HG02870 (cell line): ENCODE results near the gene TUBB2B.

Source experiments
- ATAC-seq: cut with Tn5 transposase; IDR thresholded peaks from one replicate; pipeline ENCODE4 v1.9.1; 2021; ENCODE audit warnings: mild to moderate bottlenecking, moderate library complexity; ENCODE audit not compliant: unreplicated experiment

The TUBB2B gene

DNA sequence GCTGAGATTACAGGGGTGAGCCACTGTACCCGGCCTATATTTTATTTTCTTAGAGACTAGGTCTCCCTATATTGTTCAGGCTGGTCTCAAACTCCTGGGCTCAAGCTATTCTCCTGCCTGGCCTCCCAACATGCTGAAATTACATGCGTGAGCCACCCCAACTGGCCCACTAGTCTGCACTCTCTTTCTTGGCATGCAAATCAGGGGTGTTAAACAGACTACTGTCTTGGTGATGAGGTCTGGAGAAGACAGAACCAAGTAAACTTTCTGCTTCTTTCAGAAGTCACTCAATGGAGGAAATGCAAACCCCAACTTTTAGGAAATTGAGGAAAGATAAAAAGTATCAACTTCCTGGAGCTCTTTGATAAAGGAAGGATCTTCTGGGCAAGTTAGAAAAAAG lies 8.0 kb upstream of the TUBB2B start:
- ATAC-seq, result no peak

DNA sequence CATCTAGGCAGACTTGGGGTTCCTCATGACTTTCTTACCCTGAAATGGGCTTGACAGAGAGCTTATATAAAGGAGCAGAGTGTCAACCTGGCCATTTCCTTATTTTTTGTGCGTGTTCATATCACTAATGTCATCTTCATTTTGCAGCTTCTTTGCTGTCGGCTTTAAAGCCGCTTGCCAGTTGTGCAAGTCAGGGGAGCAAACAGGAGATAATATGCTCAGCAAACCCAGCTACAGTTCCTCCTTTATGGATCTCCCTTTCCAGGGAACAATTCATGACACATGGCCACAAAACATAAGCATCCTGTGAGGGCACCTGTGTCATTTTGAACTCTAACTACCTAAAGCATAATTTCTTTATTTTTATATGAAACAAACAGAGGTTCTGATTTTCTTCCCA lies 6.5 kb upstream of the TUBB2B start:
- ATAC-seq, result no peak

DNA sequence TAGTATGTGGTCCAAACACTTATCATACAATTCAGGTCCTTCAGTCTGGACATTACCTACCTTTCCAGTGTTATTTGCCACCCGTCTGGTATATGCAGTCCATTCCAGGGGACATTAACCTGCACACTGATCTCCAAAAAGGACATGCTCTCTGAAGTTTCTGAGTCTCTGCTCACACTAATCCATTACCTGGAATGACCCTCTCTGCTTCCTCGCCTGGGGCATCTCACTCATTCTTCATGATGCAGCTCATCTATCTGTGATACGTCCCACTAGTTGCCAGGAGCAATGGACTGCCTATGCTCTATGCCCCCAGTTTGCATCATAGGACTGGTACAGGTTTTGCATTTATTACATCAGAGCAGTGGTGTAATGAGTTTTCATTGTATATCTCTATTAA lies 5.9 kb upstream of the TUBB2B start:
- no peak for ATAC-seq

DNA sequence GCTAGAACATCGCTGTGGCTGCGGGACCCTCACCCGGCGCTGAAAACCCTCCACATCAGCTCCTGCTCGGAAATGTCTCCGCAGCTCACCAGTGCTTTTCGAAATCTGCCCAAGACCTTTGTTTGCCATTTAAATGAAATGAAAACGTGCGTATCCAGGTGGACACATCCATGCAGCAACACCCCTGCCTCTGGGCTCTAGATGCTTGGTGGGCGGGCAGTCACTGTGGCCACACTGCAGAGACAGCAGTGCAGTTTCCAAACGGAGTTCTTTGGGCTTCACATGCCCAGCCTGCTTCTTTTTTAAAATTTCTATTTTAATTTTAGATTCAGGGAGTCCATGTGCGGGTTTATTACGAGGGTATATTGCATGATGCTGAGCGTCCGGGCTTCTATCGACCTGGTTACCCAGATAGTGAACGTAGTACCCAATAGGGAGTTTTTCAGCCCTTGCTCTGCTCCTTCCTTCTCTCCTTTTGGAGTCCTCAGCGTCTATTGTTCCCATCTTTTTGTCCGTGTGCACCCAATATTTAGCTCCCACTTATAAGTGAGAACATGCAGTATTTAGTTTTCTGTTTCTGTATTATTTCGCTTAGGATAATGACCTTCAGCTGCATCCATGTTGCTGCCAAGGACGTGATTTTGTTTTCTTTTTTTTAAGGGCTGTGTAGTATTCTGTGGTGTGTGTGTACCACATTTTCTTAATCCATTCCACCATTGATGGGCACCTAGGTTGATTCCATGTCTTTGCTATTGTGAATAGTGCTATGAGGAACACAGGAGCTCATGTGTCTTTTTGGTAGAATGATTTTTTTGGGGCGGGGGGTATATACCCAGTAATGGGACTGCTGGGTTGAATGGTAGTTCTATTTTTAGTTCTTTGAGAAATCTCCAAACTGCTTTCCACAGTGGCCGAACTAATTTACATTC lies 4.8 kb upstream of the TUBB2B start:
- no peak for ATAC-seq

DNA sequence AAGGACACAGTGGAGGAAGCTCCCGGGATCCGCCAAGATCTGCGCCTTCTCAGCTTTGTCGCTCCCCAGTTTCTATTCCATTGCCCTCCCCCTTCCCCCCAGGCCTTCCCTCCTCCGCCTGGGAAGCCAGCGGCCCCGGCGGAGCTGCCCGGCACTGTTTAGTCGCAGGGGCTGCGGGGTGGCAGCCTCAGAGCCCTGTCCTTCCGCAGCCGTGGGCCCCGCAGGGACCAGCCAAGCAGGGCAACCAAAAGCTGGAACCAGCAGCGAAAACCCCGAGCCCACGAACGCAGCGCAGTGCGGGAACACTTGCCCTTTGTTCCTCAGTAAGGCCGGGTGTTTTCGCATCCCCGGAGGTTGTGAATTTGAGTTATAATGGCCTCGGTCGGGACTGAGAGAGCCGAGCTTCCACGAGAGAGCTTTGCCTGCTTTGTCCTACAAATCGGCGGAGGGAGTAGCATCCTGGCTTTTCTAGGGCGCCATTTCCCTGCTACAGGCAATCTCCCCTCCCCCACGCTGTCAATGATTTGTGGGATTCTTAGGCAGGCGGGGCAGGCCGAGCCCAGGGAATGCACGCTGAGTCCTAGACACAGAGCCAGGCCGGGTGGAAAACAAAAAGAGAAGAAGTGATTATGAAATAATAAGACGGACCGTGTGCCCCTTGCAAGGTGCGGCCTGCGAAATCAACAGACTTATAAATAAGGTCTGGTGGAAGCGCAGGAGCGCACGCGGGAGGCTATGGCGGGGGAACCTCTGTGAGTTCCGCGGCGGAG lies 4.0 kb upstream of the TUBB2B start:
- ATAC-seq, result no peak

DNA sequence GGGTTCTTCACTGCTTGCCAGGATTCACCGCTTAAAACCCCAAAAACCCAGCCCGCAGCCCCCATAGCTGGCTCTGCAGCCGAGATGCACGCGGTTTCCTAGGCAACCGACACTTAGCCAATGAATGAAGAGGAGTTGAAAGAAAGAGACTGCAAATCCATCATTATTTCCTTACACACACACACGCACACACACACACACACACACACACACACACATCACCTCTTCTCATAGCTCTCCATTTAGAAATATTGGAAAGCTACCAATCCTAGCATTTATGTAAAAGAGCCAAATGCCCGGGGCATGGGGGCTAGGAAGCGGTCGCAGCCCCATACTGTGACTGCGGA lies 3.4 kb upstream of the TUBB2B start:
- ATAC-seq, result no peak

DNA sequence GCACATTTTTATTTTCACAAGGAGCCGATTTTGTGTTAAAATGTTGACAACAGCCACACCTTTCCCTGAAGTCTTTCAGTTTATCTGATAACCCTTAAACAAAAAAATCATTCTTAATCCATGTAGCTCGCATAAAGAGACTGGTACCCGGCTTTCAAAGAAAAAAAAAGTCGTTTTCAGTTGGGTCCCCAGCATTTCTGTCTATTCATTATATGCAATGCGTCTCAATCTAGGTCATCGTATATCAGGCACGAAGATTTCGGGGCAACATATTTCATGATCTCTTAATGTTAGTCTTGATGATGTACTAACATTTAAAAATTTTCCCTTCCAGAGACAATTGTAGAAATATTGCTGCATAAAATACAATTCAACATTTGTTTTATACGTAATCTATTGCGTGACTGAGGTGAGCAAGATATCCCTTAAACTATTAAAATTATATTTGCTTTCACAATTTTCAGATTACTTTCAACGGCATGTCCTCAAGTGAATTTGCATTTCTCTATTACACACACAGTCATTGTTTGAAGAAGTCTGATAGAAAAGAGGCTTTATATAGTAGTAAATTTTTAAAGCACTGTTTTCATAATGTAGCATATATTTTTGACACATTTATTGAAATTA lies 2.9 kb upstream of the TUBB2B start:
- ATAC-seq, result no peak

DNA sequence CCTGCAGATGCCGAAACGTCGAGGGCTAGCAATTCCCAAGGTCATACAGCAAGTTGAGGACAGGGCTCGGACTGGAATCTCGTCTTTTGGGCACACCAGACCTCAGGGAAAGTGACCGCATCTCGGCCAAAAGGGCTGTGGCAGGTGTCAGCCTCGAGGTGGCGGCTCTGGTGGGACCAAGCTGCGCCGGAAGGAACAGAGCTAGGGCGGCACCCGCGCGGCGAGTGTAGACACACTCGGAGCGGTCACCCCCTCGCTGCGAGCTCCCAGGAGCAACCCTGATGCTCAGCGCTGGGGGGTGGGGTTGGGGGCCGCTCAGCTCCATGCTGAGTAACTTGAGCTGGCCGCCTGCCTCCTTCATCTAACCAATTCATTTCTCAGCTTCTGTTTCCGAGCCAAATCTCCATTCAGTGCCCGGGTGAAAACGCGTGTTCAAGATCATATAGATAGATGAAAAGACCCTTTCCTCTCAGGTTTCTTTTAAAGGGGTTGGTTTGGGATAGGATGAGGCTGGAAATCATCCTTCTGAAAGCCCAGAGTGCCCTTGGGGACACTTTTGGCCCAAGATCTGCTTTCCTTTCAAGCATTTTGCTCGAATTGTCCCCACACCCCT lies 2.2 kb upstream of the TUBB2B start:
- ATAC-seq, result no peak

DNA sequence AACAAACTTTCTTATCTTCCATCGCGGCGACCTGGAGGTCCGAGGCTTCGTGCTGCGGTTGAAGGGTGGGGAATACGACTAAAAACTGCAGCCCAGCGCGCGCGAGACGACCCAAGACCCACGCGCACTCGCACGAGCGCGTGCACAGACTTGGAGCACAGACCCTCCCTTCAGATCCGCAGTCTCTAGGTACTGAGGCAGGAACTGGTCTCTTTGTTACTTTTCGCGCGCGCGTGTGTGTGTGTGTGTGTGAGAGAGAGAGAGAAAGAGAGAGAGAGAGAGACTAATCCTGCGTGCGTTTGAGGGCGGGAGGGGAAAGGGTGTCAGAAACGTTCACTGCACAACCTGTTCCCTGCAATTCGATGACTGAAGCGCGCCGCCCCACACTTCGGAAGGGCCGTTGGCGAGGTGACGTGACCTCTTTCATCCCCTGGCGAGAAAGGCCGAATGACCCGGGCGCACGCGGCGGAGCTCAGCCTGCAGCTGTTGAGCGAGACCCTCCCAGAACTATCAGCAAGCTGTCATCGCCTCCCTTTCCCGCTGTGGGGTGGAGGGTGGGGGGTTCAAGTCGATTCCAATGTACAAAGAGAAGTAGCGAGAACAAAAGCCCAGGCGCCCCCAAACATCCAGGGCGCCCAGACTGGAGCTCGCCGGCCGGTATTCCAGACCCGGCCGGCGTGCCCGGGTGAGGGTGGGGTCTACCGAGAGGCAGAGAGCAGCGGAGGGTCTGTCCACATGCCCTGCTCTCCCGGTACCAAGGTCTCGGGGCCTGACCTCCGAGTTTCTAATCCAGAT lies 1.5 kb upstream of the TUBB2B start:
- no peak for ATAC-seq

DNA sequence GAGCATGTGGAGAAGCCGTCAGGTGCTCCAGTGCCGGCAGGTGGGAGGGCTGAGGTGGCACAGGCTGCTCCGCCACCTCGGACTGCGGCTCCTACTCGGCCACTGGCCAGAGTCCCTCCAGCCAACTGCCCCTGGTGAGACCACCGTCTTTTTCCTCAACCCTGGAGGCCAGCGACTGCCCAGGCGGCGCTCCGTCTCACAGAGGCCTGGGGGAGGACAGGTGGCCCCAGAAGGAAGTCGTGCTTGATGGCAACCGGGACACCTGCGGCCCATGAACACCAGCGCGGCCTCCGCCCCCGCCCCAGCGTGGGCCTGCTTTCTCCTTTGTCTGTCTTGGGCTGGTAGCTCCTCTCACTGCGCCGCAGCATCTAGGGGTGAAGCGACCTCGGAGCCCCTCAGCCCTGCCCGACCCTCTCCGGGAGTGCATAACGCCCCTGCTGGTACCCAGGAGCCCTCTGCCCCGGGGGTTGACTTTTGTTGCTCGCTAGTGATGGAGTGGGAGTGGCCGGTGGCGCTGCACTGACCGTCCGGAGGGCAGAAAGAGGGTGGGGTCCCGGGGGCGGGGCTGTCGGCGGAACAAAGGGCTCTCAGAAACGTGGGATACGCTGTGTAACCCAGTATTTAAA lies 706 bp upstream of the TUBB2B start:
- ATAC-seq, result no peak

DNA sequence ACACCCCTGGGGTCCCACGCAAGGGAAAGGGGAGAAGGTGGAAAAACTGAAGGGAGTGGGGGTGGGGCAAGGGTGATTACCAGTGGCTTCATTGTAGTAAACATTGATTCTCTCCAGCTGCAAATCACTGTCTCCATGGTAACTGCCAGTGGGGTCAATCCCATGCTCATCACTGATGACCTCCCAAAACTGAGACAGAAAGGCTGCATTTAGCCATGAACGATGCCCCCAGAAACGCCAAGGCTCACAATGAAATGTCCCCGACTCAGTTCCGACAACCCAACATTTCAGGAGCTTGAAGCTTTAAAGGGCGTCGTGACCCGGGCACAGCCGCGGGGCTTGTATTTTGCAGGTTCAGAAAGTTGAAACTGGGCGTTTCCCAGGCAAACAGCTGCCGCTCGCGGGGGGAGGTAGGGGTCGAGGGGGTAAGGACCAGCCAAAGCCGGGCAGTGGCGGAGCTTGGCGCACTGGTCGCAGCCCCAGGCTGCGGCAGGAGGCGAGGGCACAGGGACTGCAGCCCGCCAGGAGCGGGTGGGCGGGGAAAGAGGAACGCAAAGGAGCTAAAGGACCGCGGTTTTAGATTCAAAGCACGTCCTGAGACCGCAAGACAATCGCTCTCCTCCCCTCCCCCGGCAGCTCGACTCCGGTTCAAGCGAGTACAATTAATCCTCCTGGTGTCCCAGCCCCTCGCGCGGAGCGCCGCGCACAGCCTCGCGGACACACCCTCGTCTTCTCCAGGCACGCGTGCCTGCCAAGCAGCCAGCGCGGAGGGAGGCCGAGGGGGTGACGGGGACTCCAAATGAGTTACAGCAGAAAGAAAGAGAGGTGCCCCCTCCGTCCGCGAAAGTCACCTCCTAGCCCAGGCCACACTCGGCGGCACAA lies 731 bp downstream of the TUBB2B start:
- no peak for ATAC-seq

DNA sequence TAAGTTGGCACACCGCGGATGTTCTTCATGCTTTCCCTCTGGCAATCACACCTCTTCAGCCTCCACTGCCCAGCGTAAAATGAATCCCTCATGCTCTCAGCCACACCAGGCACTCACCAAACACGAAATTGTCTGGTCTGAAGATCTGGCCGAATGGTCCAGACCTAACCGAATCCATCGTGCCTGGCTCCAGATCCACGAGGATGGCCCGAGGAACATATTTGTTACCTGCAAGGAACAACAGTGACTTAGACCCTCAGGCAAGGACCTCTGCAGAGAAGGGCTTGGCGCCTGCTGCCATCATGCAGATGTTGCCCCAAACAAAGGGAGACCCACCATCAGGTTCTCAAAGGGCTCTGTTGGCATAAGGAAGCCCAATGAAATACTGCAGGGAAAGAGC lies 1.4 kb downstream of the TUBB2B start:
- no peak for ATAC-seq

DNA sequence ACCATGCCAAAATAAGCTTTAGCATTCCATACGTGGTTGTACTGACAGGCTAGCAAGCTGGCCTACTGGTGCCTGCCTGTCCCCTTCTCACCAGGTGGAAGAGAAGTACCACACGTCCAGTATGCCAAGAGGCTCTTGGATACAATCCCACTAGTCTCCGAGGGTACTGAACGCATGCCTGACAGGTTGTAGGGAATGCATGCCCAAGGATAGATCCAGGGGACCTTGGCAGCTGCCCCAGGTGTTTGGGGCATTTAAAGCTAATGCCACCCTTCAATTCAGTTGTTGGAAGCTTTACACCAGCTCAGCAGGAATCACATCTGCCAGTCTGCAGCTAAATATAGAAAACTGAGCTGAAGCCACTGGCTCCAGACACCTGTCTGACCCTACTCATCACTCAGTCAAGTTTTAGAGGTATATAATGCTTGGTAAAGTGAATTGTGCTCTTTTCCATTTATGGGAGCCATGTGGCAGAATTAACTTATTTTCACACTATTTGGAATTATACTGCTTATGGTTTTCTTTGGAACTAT lies 4.9 kb downstream of the TUBB2B start:
- no peak for ATAC-seq

DNA sequence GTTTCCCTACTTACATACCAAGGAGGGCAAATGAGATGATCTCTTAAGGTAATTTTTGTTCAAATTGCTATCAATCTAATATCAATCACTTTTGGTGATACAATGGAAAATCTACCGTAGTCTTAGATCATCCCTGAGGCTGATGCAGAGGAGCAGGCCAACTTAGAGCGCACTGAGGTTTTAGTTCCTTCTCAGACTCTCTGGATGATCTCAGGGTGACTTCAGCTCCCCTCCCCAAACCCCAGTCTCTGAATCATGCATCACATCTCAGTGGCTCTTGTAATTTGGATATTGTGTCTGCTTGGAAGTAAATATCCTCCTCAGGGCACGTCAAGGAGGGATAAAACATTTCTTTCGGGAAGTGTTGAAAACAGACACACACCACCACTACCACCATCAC lies 5.9 kb downstream of the TUBB2B start:
- ATAC-seq, result no peak

DNA sequence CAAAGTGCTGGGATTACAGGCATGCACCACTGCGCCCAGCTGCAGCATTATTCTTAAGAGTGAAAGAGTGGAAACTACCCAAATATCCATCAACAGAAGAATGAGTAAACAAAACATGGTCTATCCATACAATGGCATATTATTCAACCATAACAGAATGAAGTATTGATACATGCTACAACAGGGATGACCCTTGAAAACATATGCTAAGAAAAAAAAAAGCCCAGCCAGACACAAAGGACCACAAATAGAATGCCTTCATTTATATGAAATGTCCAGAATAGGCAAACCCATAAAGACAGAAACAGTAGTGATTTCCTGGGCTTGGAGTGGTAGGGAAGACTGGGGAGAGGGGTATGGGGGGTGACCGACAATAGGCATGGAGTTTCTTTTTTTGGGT lies 7.1 kb downstream of the TUBB2B start:
- no peak for ATAC-seq

DNA sequence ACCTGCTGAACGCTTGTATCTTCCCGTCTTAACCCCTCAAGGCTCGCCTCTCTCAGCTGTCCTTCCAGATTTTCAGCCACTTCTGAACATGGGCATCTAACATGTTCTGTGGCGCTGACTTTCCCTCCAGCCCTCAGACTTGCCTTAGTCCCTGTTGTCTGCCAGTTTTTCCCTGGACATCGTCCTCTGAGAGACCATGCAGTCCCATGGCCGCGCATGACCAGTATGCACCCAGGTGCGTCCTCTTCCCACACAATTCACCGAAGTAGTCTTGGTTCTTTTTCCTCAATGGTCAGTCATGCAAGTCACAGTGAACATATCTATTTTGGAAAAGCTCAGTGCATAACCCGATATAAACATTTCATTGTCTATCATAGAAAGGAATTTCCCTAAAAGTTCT lies 9.2 kb downstream of the TUBB2B start:
- no peak for ATAC-seq

DNA sequence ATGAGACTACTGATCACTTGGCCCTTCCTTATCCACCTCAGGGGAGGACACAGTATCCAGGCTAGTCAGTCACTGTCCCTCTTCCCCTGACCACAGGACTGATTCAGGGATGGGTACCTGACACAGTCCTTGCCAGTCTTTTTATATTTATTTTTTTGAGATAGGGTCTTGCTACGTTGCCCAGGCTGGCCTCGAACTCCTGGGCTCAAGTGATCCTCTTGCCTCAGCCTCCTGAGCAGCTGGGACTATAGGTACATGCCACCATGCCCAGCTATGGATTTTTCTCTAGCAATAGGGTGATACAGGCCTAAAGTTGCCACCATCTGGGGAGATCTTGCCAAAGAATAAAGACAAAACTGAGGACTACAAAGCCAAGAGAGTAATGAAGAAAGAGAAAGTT lies 10.2 kb downstream of the TUBB2B start:
- ATAC-seq, result no peak

DNA sequence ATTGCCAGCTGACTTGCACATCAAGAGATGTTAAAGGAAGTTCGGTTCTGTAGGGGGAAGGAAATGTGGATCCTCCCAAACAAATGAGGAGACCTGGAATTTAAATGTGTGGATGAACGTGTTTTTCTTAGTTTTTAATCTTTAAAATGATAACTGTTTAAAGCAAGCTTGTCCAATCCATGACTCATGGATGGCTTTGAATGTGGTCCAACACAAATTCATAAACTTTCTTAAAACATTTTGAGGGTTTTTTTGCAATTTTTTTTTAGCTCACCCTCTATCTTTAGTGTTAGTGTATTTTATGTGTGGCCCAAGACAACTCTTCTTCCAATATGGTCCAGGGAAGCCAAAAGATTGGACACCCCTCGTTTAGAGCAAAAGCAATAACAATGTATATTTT lies 12.6 kb downstream of the TUBB2B start:
- no peak for ATAC-seq

DNA sequence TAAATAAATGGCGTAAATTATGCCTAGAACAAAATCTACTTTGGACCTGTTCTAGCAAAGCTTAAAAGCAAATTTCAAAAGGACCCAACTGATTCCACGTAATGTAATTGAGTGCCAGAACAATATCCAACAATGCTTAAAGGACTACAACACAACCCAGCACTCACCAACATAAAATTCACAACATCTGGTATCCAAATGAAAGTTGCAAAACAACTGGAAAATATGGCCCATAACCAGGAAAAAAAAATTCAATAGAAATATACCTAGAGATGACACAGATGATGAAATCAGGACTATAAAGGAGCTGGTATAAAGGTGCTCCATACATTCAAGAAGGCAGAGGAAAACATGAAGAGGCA lies 14.1 kb downstream of the TUBB2B start:
- no peak for ATAC-seq
